ENCODE data around the gene ILDR1. TPM values are rescaled to one million over a fixed set of nuclear protein-coding genes. Genes with fewer than 3 reads are reported as not detected.

The ILDR1 gene
- total and polyA plus RNA-seq, 10 of the 15 experiments (the other 5 are each of a cell fraction or from before 2014, with no cell fraction given) = 1.3 to 12.0 (median 7.0) TPM

- TF ChIP-seq ZBTB4 (CRISPR knock-in tag; IDR thresholded peaks at IDR 0.05) (no peak), REST (IDR thresholded peaks at IDR 0.05; ENCODE audit: low read depth, low read length) (no peak), SREBF1 (IDR thresholded peaks at IDR 0.05; ENCODE audit: low read length) (no peak), ZZZ3 (IDR thresholded peaks at IDR 0.05; ENCODE audit: control insufficient read depth, insufficient read length, low read depth) (no peak), NKRF (conservative IDR thresholded peaks at IDR 0.05) (no peak), E4F1 (IDR thresholded peaks at IDR 0.05; ENCODE audit: borderline replicate concordance, partially characterized antibody) (no peak), KLF5 (IDR thresholded peaks at IDR 0.05; ENCODE audit: partially characterized antibody) (peak; percentile 80), PKNOX1 (IDR thresholded peaks at IDR 0.05) (peak; percentile 69), TCF7 (IDR thresholded peaks at IDR 0.05; ENCODE audit: borderline replicate concordance) (0 out of 2 replicates have a peak, but pooled peaks have one; percentile 44), KAT2A (conservative IDR thresholded peaks at IDR 0.05; ENCODE audit: control insufficient read depth, low read depth, low read length) (no peak), E2F8 (IDR thresholded peaks at IDR 0.05; ENCODE audit: low read depth, partially characterized antibody) (no peak), GABPA (IDR thresholded peaks at IDR 0.05; ENCODE audit: low read depth) (no peak)
Measured at GRCh38 chr3:122030381-122031122, 8.5 kb upstream of the ILDR1 start (continued).
